GM12874 (cell line): ENCODE results near the gene CLUH.

Experiments
- TF ChIP-seq, protein P1 (sequence below): IDR thresholded peaks from 2 replicates; pipeline ENCODE4 v1.5.1; 2011; ENCODE audit warnings: low read depth, mild to moderate bottlenecking, control low read depth, low read length, moderate library complexity; ENCODE audit not compliant: insufficient read depth

CLUH gene

DNA sequence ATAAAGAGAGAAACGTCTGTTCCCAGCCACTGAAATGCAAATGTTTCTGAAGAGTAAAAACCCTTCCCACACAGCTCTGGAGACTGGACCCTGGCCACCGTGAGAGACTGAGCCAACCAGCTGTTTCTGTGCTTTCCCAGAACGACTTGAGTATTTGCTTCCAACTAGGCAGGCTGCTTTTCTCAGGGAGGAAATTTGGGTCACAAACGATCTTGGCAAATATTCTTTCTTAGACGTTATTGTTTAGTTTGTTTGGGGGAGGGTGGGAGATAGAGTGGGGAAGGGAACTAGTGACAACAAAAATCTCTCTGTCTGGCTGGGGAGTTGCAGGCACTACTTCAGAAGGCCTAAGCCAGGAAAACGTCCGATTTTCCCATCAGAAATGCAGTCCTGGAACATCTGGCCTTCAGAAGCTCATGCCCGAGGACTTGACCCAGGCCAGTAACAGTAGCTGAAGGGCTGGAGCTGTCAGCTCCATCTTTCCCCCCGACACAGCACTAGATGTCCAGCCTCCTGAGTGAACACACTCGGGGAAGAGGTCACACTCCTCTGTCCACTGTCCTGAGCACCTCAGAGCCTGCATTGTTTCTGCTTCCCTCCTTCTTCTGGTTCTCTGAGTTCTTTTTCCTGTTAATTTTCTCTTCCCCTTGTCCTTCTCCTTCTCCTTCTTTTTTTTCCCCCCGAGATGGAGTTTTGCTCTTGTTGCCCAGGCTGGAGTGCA lies 33.9 kb upstream of the CLUH start:
- TF ChIP-seq, protein P1, sequence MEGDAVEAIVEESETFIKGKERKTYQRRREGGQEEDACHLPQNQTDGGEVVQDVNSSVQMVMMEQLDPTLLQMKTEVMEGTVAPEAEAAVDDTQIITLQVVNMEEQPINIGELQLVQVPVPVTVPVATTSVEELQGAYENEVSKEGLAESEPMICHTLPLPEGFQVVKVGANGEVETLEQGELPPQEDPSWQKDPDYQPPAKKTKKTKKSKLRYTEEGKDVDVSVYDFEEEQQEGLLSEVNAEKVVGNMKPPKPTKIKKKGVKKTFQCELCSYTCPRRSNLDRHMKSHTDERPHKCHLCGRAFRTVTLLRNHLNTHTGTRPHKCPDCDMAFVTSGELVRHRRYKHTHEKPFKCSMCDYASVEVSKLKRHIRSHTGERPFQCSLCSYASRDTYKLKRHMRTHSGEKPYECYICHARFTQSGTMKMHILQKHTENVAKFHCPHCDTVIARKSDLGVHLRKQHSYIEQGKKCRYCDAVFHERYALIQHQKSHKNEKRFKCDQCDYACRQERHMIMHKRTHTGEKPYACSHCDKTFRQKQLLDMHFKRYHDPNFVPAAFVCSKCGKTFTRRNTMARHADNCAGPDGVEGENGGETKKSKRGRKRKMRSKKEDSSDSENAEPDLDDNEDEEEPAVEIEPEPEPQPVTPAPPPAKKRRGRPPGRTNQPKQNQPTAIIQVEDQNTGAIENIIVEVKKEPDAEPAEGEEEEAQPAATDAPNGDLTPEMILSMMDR = no peak

DNA sequence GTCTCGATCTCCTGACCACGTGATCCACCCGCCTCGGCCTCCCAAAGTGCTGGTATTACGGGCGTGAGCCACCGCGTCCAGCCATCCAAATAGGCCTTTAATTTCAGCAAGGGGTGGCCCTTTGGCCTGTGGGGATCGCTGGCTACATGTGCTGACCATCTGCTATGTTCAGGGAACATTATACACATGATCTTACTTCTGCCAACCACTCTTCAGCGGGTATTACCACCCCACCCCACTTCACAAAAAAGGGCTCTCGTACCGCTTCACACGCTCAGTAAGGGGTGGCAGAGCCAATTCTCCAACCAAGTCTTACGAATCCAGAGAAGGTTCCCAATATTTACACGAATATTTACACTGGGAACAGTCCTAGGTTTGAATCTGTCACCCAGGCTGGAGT lies 26.1 kb upstream of the CLUH start:
- TF ChIP-seq, protein P1 = no peak

- TF ChIP-seq, protein P1 = no peak
These were observed 25.4 kb upstream of the CLUH start for GRCh38 chr17:2736956-2737355.

- TF ChIP-seq, protein P1 = no peak
These were observed 24.3 kb upstream of the CLUH start for GRCh38 chr17:2735896-2736295.

GRCh38 chr17:2734939-2735338 lies 23.4 kb upstream of the CLUH start:
- TF ChIP-seq, protein P1 = no peak

DNA sequence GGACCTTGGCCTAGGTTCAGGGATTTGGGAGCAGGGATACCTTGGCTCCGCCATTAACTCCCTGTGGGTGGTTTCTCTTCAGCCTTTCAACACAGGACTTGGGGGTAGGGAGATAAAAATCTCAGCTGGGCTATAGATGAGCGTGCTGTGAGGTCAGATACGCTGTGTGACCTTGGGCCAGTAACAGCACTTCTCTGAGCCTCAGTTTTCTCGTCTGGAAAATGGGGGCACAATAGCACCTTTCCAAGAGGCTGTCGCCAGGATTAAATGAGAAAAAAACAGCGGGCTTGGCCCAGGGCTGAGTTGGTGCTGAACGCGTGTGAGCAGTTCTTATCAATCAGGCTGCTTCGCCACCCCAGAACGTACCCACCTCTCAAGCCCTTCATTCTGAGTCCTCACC lies 20.2 kb upstream of the CLUH start:
- TF ChIP-seq, protein P1 = no peak

DNA sequence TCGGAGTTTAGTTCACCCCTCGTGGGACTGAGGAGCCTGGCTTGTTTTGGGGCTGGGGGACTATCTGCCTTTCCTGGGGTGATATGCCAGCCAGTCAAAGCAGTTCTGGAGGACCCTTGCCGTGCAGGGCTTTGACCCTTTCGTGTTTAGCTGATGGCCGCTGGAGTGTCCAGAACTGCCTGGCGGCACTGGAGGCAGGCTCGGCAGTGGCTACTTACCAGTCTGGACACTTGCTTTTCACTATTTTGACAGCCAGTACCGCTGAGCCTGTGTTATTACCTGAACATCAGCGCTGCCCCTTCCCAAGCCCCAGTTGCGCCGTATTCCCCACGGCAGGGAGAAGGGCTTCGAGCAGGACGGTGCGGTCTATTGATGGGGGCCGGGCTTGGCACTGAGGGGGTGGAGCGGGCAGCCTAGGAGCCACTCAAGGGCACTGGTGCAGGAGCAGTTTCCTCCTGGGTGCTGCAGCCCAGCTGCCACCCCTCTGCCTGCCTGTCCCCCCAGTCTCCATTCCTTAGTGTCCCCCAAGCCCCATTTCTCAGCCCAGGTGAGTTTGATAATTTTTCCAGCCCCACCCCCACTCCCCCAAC lies 19.3 kb upstream of the CLUH start:
- TF ChIP-seq, protein P1 = no peak
